Endodermal cell (in vitro differentiated cells): ENCODE data around the gene IFI30. TPM values are rescaled to one million over a fixed set of nuclear protein-coding genes. Genes with fewer than 3 reads are reported as not detected.

Experiments
- DNase-seq: peaks from one replicate; pipeline ENCODE4 v3.0.0-alpha.2; 2017
- H3K27ac ChIP-seq: 2 replicates; pipeline ENCODE4 v1.5.1; 2013; ENCODE audit warnings: mild to moderate bottlenecking, low read depth, low read length, moderate library complexity
- H3K27me3 ChIP-seq: 2 replicates; pipeline ENCODE4 v1.6.1; 2013; ENCODE audit warnings: mild to moderate bottlenecking, low read length, moderate library complexity; ENCODE audit not compliant: insufficient read depth, control insufficient read depth, poor library complexity, severe bottlenecking
- H3K36me3 ChIP-seq: 2 replicates; pipeline ENCODE4 v1.7.0; 2013; ENCODE audit warnings: mild to moderate bottlenecking, low read length, moderate library complexity; ENCODE audit not compliant: control insufficient read depth, insufficient read depth
- H3K4me1 ChIP-seq: one replicate; pipeline ENCODE4 v1.7.0; 2013; ENCODE audit warnings: low read length; ENCODE audit not compliant: control insufficient read depth, insufficient read depth
- H3K4me3 ChIP-seq: 2 replicates; pipeline ENCODE4 v1.5.1; 2013; ENCODE audit warnings: mild to moderate bottlenecking, low read length, moderate library complexity
- H3K9ac ChIP-seq: 2 replicates; pipeline ENCODE4 v1.6.1; 2013; ENCODE audit warnings: mild to moderate bottlenecking, low read length, moderate library complexity; ENCODE audit not compliant: poor library complexity, severe bottlenecking; ENCODE audit errors: extremely low read depth
- H3K9me3 ChIP-seq: 2 replicates; pipeline ENCODE4 v1.6.1; 2013; ENCODE audit warnings: mild to moderate bottlenecking, low read length, moderate library complexity; ENCODE audit not compliant: control insufficient read depth
- H3K27ac Mint-ChIP-seq: 2 replicates; pipeline ENCODE4 v1.8.0; 2020; ENCODE audit warnings: mixed read lengths
- H3K27me3 Mint-ChIP-seq: 2 replicates; pipeline ENCODE4 v1.8.0; 2021; ENCODE audit warnings: mild to moderate bottlenecking, mixed read lengths; ENCODE audit not compliant: insufficient read depth
- H3K36me3 Mint-ChIP-seq: 2 replicates; pipeline ENCODE4 v1.8.0; 2020; ENCODE audit warnings: low read depth, mixed read lengths
- H3K4me1 Mint-ChIP-seq: 2 replicates; pipeline ENCODE4 v1.8.0; 2020; ENCODE audit warnings: mixed read lengths
- H3K4me3 Mint-ChIP-seq: 2 replicates; pipeline ENCODE4 v1.8.0; 2020; ENCODE audit warnings: mild to moderate bottlenecking, moderate library complexity, mixed read lengths
- H3K9me3 Mint-ChIP-seq: 2 replicates; pipeline ENCODE4 v1.8.0; 2020; ENCODE audit warnings: mild to moderate bottlenecking, mixed read lengths
- WGBS, 2 experiments: methylation state at CpG; one replicate each; pipeline versions ENCODE4 v1.1.5 to v1.1.7; 2013; ENCODE audit warnings: missing lambda C conversion rate in 2 of 2, mixed read lengths in 1 of 2; ENCODE audit not compliant: insufficient coverage in 1 of 2, insufficient read length in 1 of 2; 5-methylcytosine and 5-hydroxymethylcytosine counted together
- total RNA-seq, 2 donors: library from RNA; stranded (reverse); fragmentation: NEBNext Ultra II Directional in 1 of 2; extraction: Animal tissue kit (Norgen Biotek cat#: 25700) in 1 of 2; gene quantifications; 2 replicates in 1 of 2; 3 replicates in 1 of 2; pipeline ENCODE4 v1.2.1, GENCODE V29; 2021
- TF ChIP-seq, protein P1 (sequence below): fragments of 200-600 bp; sonication (generic); conservative IDR thresholded peaks from 2 replicates; pipeline ENCODE4 v1.5.0; 2021; ENCODE audit warnings: antibody characterized with exemption, mild to moderate bottlenecking

The IFI30 gene
- total RNA-seq, 2 donors from 2014 or later, result 10.6 to 11.0 TPM

DNA sequence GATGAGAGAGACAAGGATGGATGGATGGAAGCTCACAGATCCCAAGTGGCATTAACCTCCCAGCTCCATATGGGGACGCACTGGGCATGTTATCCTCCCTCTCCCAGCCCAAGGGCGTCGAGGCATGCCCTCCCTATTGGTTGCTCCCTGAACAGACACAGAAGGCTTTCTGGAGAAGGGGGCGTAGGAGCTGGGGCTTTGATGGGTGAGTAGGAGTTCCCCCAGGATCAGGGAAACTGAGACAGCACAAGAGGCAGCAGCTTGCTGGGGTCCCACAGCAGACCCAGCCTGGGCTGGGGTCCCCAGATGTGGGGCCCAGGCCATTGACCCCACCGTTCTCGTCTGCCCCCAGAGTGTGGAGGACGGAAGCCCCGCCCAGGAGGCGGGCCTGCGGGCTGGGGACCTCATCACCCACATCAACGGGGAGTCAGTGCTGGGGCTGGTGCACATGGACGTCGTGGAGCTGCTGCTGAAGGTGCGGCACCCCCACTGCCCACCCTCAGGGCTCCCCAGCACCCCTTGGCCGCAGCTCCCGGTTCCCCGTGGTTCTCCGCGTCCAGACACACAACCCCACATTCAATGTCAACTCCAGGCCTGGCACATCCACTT, 28.1 kb upstream of the IFI30 start:
- no peak overlapping the region for H3K9ac ChIP-seq
- no peak overlapping the region for H3K4me3 ChIP-seq
- H3K36me3 Mint-ChIP-seq, result peaks cover 47% of the 10 kb centered on the region
- H3K4me1 Mint-ChIP-seq, result no peaks in the 10 kb centered on the region
- H3K27ac ChIP-seq, result no peak overlapping the region
- no peak for DNase-seq
- H3K27me3 ChIP-seq, result no peaks in the 10 kb centered on the region
- no peaks in the 10 kb centered on the region for H3K4me1 ChIP-seq
- no peaks in the 10 kb centered on the region for H3K27me3 Mint-ChIP-seq
- WGBS, 2 experiments, result 92 to 97% methylated on average over 8 to 19 of the region's 19 CpGs
- no peaks in the 10 kb centered on the region for H3K9me3 Mint-ChIP-seq
- TF ChIP-seq, protein P1, sequence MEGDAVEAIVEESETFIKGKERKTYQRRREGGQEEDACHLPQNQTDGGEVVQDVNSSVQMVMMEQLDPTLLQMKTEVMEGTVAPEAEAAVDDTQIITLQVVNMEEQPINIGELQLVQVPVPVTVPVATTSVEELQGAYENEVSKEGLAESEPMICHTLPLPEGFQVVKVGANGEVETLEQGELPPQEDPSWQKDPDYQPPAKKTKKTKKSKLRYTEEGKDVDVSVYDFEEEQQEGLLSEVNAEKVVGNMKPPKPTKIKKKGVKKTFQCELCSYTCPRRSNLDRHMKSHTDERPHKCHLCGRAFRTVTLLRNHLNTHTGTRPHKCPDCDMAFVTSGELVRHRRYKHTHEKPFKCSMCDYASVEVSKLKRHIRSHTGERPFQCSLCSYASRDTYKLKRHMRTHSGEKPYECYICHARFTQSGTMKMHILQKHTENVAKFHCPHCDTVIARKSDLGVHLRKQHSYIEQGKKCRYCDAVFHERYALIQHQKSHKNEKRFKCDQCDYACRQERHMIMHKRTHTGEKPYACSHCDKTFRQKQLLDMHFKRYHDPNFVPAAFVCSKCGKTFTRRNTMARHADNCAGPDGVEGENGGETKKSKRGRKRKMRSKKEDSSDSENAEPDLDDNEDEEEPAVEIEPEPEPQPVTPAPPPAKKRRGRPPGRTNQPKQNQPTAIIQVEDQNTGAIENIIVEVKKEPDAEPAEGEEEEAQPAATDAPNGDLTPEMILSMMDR, result no peak
- H3K4me3 Mint-ChIP-seq, result no peak overlapping the region
- no peaks in the 10 kb centered on the region for H3K9me3 ChIP-seq
- no peak overlapping the region for H3K27ac Mint-ChIP-seq
- peaks cover 10% of the 10 kb centered on the region for H3K36me3 ChIP-seq

DNA sequence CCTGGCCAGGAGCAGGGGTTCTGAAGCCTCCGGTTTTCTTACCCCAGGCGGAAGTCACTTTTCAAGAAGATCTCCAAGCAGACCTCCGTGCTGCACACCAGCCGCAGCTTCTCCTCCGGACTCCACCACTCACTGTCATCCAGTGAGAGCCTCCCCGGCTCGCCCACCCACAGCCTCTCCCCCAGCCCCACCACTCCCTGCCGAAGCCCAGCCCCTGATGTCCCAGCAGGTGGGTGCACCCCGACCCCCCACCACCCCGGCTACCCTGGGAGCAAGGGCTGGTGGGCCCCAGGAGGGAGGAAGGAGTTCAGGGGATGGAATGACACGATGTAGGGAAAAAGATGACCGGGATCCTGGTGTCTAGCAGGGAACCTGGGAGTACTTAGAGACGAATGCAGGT, 26.2 kb upstream of the IFI30 start:
- no peak overlapping the region for H3K4me3 ChIP-seq
- no peak overlapping the region for H3K27ac ChIP-seq
- H3K4me1 Mint-ChIP-seq, result no peaks in the 10 kb centered on the region
- no peaks in the 10 kb centered on the region for H3K27me3 Mint-ChIP-seq
- WGBS, 2 experiments, result 91 to 95% methylated on average over 8 to 13 of the region's 13 CpGs
- H3K27ac Mint-ChIP-seq, result no peak overlapping the region
- TF ChIP-seq, protein P1, result no peak
- peaks cover 4% of the 10 kb centered on the region for H3K36me3 ChIP-seq
- DNase-seq, result no peak
- H3K36me3 Mint-ChIP-seq, result peaks cover 34% of the 10 kb centered on the region
- H3K4me1 ChIP-seq, result no peaks in the 10 kb centered on the region
- no peak overlapping the region for H3K4me3 Mint-ChIP-seq
- no peak overlapping the region for H3K9ac ChIP-seq
- H3K9me3 ChIP-seq, result no peaks in the 10 kb centered on the region
- no peaks in the 10 kb centered on the region for H3K9me3 Mint-ChIP-seq
- H3K27me3 ChIP-seq, result no peaks in the 10 kb centered on the region

DNA sequence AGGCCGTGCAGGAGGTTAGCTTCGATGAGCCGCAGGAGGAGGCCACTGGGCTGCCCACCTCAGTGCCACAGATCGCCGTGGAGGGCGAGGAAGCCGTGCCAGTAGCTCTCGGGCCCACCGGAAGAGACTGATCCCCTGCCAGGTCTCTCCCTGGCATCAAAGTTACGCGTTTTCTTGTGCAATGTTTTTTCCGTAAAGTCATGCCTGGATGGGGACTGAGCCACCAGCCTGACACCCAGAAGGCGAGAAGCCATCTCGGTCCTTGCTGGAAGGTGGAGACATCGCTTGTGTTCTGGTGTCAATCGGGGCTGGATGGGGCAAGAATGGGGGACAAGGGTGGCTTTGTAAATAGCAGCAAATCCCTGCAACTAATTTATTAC, 24.0 kb upstream of the IFI30 start:
- Histone ChIP-seq H3K4me1 (no peaks in the 10 kb centered on the region), H3K27me3 (no peaks in the 10 kb centered on the region), H3K27ac (no peak overlapping the region), H3K9ac (no peak overlapping the region), H3K9me3 (no peaks in the 10 kb centered on the region), H3K4me3 (no peak overlapping the region), H3K36me3 (peaks cover 4% of the 10 kb centered on the region)
- Mint-ChIP-seq H3K36me3 (peaks cover 24% of the 10 kb centered on the region), H3K27me3 (no peaks in the 10 kb centered on the region), H3K4me3 (no peak overlapping the region), H3K9me3 (no peaks in the 10 kb centered on the region), H3K4me1 (peaks cover 7% of the 10 kb centered on the region), H3K27ac (no peak overlapping the region)
- 89 to 98% methylated on average over 15 to 16 of the region's 16 CpGs for WGBS, 2 experiments
- DNase-seq, result no peak
- TF ChIP-seq, protein P1, result no peak
